Mesendoderm (in vitro differentiated cells): ENCODE data around the gene EVI5.

Experiments used
- DNase-seq: peaks from one replicate; pipeline ENCODE4 v3.0.0; 2013
- H2AK5ac ChIP-seq: 2 replicates; pipeline ENCODE4 v1.6.1; 2013; ENCODE audit warnings: low read length, inconsistent platforms
- H2BK120ac ChIP-seq: 2 replicates; pipeline ENCODE4 v1.6.1; 2013; ENCODE audit warnings: low read depth, mild to moderate bottlenecking, low read length, moderate library complexity, mixed read lengths
- H2BK15ac ChIP-seq: replicated peaks from 2 replicates; pipeline ENCODE4 v1.6.1; 2013; ENCODE audit warnings: low read depth, mild to moderate bottlenecking, moderate library complexity
- H2BK5ac ChIP-seq: 2 replicates; pipeline ENCODE4 v1.6.1; 2013; ENCODE audit warnings: low read length, inconsistent platforms
- H3K18ac ChIP-seq: 2 replicates; pipeline ENCODE4 v1.6.1; 2013; ENCODE audit warnings: mild to moderate bottlenecking, low read length, mixed read lengths
- H3K23ac ChIP-seq: one replicate; pipeline ENCODE4 v1.6.1; 2013; ENCODE audit warnings: low read length
- H3K27ac ChIP-seq: 2 replicates; pipeline ENCODE4 v1.5.1; 2013; ENCODE audit warnings: low read depth, mild to moderate bottlenecking, inconsistent platforms, low read length, moderate library complexity
- H3K27me3 ChIP-seq: 2 replicates; pipeline ENCODE4 v1.6.1; 2013; ENCODE audit warnings: low read length, control low read depth, mild to moderate bottlenecking, inconsistent platforms; ENCODE audit not compliant: insufficient read depth, poor library complexity
- H3K36me3 ChIP-seq: 2 replicates; pipeline ENCODE4 v1.6.1; 2013; ENCODE audit warnings: low read length, inconsistent platforms; ENCODE audit not compliant: control insufficient read depth, insufficient read depth
- H3K4ac ChIP-seq: one replicate; pipeline ENCODE4 v1.6.1; 2013; ENCODE audit warnings: low read depth, mild to moderate bottlenecking, low read length, moderate library complexity
- H3K4me1 ChIP-seq: 2 replicates; pipeline ENCODE4 v1.6.1; 2013; ENCODE audit warnings: low read depth, low read length, inconsistent platforms; ENCODE audit not compliant: control insufficient read depth
- H3K4me2 ChIP-seq: 2 replicates; pipeline ENCODE4 v1.6.1; 2013; ENCODE audit warnings: low read length
- H3K4me3 ChIP-seq: 2 replicates; pipeline ENCODE4 v1.5.1; 2013; ENCODE audit warnings: mild to moderate bottlenecking, low read length
- H3K56ac ChIP-seq: one replicate; pipeline ENCODE4 v1.6.1; 2013; ENCODE audit warnings: low read length
- H3K79me1 ChIP-seq: 2 replicates; pipeline ENCODE4 v1.6.1; 2013; ENCODE audit warnings: low read length, inconsistent platforms
- H3K79me2 ChIP-seq: 2 replicates; pipeline ENCODE4 v1.6.1; 2013; ENCODE audit warnings: mild to moderate bottlenecking, low read length; ENCODE audit not compliant: control insufficient read depth, insufficient read depth
- H3K9ac ChIP-seq: 2 replicates; pipeline ENCODE4 v1.6.1; 2013; ENCODE audit warnings: low read length, inconsistent platforms
- H4K5ac ChIP-seq: one replicate; pipeline ENCODE4 v1.6.1; 2013; ENCODE audit warnings: low read length
- H4K8ac ChIP-seq: one replicate; pipeline ENCODE4 v1.6.1; 2013; ENCODE audit warnings: low read depth, mild to moderate bottlenecking, control low read depth, low read length, moderate library complexity
- WGBS: extraction: QIAGEN DNeasy Blood & Tissue Kit; methylation state at CpG from one replicate; pipeline ENCODE4 v1.1.7; 2013; ENCODE audit warnings: low lambda C conversion rate, missing lambda C conversion rate; ENCODE audit not compliant: insufficient coverage; ENCODE audit errors: extremely low coverage; 5-methylcytosine and 5-hydroxymethylcytosine counted together

Gene EVI5

DNA sequence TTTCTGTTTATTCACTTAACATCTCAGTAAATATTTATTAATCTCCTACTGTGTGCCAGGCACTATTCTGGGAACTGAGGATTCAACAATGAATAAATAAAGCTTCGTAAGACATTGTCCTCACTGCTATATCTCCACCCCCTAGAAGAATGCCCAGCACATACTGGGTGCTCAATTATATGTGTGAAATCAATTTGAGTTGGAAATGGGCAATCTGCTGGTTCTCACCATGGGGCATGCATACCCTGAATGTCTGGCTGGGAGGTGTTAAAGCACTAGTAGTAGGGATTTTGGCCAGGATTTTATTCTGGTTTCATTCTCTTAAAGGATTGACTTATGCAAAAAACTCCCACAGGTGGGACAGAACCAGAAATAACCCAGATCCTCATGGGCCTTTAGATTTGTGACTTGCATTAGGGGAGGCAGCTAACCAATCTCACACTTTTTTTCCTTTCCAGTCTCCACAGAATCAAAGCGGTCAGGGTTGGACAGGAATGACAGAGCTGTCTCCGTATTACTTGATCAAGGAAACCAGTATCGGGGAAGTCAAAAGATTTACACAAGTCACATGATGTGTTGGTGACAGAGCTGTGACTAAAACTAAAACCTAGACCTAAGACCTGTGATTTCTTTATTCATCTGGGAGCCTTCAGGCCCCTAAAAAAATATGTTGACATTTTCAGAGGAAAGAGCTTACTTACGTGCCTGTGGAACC is 311.0 kb downstream of the EVI5 start:
- Histone ChIP-seq H3K79me2 (no peaks in the 10 kb centered on the region), H3K23ac (no peak overlapping the region), H2AK5ac (no peak overlapping the region), H4K8ac (no peak overlapping the region), H3K9ac (no peak overlapping the region), H3K4me2 (no peak overlapping the region), H3K18ac (no peak overlapping the region), H2BK15ac (no peak overlapping the region), H3K56ac (no peak overlapping the region), H3K27ac (no peak overlapping the region), H3K4ac (no peak overlapping the region), H3K79me1 (no peaks in the 10 kb centered on the region), H2BK5ac (no peak overlapping the region), H3K4me3 (no peak overlapping the region), H4K5ac (no peak overlapping the region), H3K27me3 (peaks cover 10% of the 10 kb centered on the region), H3K36me3 (no peaks in the 10 kb centered on the region), H2BK120ac (no peak overlapping the region), H3K4me1 (peaks cover 6% of the 10 kb centered on the region)
- WGBS: no CpG with 5 or more reads among the region's 5 CpGs
- DNase-seq: peak; percentile 84

- H3K4me3 ChIP-seq: no peak overlapping the region
- H4K5ac ChIP-seq: no peak overlapping the region
- H3K79me1 ChIP-seq: no peaks in the 10 kb centered on the region
- no CpG with 5 or more reads among the region's 1 CpG for WGBS
- H3K18ac ChIP-seq: no peak overlapping the region
- H4K8ac ChIP-seq: no peak overlapping the region
- no peak overlapping the region for H3K23ac ChIP-seq
- no peak overlapping the region for H2AK5ac ChIP-seq
- H2BK15ac ChIP-seq: no peak overlapping the region
- H3K56ac ChIP-seq: no peak overlapping the region
- H3K4me1 ChIP-seq: peaks cover 6% of the 10 kb centered on the region
- no peak overlapping the region for H3K27ac ChIP-seq
- no peak overlapping the region for H2BK120ac ChIP-seq
- H3K36me3 ChIP-seq: no peaks in the 10 kb centered on the region
- H2BK5ac ChIP-seq: no peak overlapping the region
- H3K9ac ChIP-seq: no peak overlapping the region
- H3K27me3 ChIP-seq: no peaks in the 10 kb centered on the region
- no peak overlapping the region for H3K4me2 ChIP-seq
- no peak for DNase-seq
- no peak overlapping the region for H3K4ac ChIP-seq
- no peaks in the 10 kb centered on the region for H3K79me2 ChIP-seq
These were observed 314.7 kb downstream of the EVI5 start for GRCh38 chr1:92470216-92470615.

GRCh38 chr1:92466683-92467352 is 318.1 kb downstream of the EVI5 start:
- no peak overlapping the region for H2AK5ac ChIP-seq
- H3K36me3 ChIP-seq: no peaks in the 10 kb centered on the region
- no peak overlapping the region for H2BK15ac ChIP-seq
- WGBS: no CpG with 5 or more reads among the region's 1 CpG
- H2BK5ac ChIP-seq: no peak overlapping the region
- H3K18ac ChIP-seq: no peak overlapping the region
- H3K9ac ChIP-seq: no peak overlapping the region
- H3K27me3 ChIP-seq: no peaks in the 10 kb centered on the region
- no peaks in the 10 kb centered on the region for H3K79me1 ChIP-seq
- H3K4me1 ChIP-seq: no peaks in the 10 kb centered on the region
- DNase-seq: no peak
- no peak overlapping the region for H3K27ac ChIP-seq
- no peak overlapping the region for H3K4ac ChIP-seq
- no peak overlapping the region for H3K56ac ChIP-seq
- no peak overlapping the region for H2BK120ac ChIP-seq
- no peaks in the 10 kb centered on the region for H3K79me2 ChIP-seq
- H4K5ac ChIP-seq: no peak overlapping the region
- no peak overlapping the region for H3K4me2 ChIP-seq
- no peak overlapping the region for H3K4me3 ChIP-seq
- H4K8ac ChIP-seq: no peak overlapping the region
- H3K23ac ChIP-seq: no peak overlapping the region

DNA sequence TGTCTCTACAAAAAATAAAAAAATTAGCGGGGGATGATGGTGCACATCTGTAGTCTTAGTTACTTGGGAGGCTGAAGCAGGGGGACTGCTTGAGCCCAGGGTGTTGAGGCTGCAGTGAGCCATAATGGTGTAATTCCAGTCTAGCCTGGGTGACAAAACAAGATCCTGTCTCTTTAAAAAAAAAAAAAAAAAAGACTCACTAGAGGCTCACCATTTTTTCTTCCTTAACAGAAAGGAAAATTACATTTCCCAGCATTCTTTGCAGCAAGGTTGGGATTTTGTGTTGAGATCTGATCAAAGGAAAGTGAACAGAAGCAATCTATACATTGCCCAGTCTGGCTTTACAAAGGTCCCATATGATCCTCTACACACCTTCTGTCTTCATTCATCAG is 319.7 kb downstream of the EVI5 start:
- Histone ChIP-seq H3K9ac (no peak overlapping the region), H3K56ac (no peak overlapping the region), H4K8ac (no peak overlapping the region), H3K27ac (no peak overlapping the region), H3K4me2 (no peak overlapping the region), H3K4ac (no peak overlapping the region), H3K79me2 (no peaks in the 10 kb centered on the region), H2BK120ac (no peak overlapping the region), H3K79me1 (no peaks in the 10 kb centered on the region), H3K36me3 (no peaks in the 10 kb centered on the region), H3K4me3 (no peak overlapping the region), H3K27me3 (no peaks in the 10 kb centered on the region), H2BK15ac (no peak overlapping the region), H3K23ac (no peak overlapping the region), H3K18ac (no peak overlapping the region), H2BK5ac (no peak overlapping the region), H3K4me1 (no peaks in the 10 kb centered on the region), H4K5ac (no peak overlapping the region), H2AK5ac (no peak overlapping the region)
- no peak for DNase-seq
- WGBS: no CpG with 5 or more reads among the region's 1 CpG

GRCh38 chr1:92464588-92465255 is 320.2 kb downstream of the EVI5 start:
- H3K18ac ChIP-seq: no peak overlapping the region
- no peak overlapping the region for H2AK5ac ChIP-seq
- H2BK120ac ChIP-seq: no peak overlapping the region
- no CpG with 5 or more reads among the region's 4 CpGs for WGBS
- no peaks in the 10 kb centered on the region for H3K36me3 ChIP-seq
- no peak for DNase-seq
- H3K4me3 ChIP-seq: no peak overlapping the region
- no peak overlapping the region for H3K4ac ChIP-seq
- H3K27ac ChIP-seq: no peak overlapping the region
- no peaks in the 10 kb centered on the region for H3K79me2 ChIP-seq
- H3K27me3 ChIP-seq: no peaks in the 10 kb centered on the region
- no peak overlapping the region for H3K4me2 ChIP-seq
- H3K4me1 ChIP-seq: no peaks in the 10 kb centered on the region
- no peak overlapping the region for H3K9ac ChIP-seq
- H3K56ac ChIP-seq: no peak overlapping the region
- no peak overlapping the region for H4K8ac ChIP-seq
- H3K23ac ChIP-seq: no peak overlapping the region
- no peak overlapping the region for H4K5ac ChIP-seq
- H3K79me1 ChIP-seq: no peaks in the 10 kb centered on the region
- H2BK5ac ChIP-seq: no peak overlapping the region
- H2BK15ac ChIP-seq: no peak overlapping the region
